Measurements from ENCODE around the gene OAF.

DNA sequence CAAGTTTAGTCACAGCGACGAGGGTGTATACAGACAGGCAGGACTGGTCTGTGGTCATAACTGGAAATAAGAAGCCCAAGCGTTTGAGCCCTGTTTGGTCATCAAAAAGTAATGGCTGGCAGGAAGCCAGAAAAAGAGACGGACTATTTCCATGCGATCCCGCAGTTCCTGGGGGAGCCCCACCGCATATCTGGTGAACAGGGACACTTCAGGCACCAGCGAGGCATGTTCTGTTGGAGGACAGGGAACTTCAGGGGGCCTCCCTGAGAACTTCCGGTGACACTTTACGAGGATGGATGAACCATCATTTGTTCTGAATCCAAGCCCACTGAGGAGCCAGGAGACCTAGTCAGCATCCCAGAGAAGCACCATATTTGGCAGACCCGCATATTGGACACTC is 43.2 kb upstream of the OAF start:
- TF ChIP-seq, protein P1, sequence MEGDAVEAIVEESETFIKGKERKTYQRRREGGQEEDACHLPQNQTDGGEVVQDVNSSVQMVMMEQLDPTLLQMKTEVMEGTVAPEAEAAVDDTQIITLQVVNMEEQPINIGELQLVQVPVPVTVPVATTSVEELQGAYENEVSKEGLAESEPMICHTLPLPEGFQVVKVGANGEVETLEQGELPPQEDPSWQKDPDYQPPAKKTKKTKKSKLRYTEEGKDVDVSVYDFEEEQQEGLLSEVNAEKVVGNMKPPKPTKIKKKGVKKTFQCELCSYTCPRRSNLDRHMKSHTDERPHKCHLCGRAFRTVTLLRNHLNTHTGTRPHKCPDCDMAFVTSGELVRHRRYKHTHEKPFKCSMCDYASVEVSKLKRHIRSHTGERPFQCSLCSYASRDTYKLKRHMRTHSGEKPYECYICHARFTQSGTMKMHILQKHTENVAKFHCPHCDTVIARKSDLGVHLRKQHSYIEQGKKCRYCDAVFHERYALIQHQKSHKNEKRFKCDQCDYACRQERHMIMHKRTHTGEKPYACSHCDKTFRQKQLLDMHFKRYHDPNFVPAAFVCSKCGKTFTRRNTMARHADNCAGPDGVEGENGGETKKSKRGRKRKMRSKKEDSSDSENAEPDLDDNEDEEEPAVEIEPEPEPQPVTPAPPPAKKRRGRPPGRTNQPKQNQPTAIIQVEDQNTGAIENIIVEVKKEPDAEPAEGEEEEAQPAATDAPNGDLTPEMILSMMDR (IDR thresholded peaks at IDR 0.05): no peak
- TF ChIP-seq EZH2 (IDR thresholded peaks at IDR 0.05; ENCODE audit: borderline replicate concordance, insufficient read depth, low read depth, low read length, poor library complexity, severe bottlenecking): no peak
